ENCODE measurements around the gene CDH7.

DNA sequence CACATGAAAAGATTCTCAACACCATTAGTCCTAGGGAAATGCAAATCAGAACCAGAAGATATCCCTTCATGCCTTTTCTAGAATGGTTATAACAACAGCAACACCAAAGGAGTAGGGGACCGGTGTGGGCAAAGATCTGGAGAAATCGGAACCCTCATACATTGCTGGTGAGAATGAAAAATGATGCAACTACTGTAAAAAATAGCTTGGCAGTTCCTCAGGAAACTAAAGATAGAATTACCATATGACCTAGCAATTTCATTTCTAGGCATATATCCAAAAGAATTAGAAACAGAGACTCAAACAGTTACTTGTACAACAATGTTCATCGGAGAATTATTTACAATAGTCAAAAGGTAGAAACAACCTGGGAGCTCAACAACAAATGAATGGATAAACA lies 29.2 kb upstream of the CDH7 start:
- TF ChIP-seq, protein P1, sequence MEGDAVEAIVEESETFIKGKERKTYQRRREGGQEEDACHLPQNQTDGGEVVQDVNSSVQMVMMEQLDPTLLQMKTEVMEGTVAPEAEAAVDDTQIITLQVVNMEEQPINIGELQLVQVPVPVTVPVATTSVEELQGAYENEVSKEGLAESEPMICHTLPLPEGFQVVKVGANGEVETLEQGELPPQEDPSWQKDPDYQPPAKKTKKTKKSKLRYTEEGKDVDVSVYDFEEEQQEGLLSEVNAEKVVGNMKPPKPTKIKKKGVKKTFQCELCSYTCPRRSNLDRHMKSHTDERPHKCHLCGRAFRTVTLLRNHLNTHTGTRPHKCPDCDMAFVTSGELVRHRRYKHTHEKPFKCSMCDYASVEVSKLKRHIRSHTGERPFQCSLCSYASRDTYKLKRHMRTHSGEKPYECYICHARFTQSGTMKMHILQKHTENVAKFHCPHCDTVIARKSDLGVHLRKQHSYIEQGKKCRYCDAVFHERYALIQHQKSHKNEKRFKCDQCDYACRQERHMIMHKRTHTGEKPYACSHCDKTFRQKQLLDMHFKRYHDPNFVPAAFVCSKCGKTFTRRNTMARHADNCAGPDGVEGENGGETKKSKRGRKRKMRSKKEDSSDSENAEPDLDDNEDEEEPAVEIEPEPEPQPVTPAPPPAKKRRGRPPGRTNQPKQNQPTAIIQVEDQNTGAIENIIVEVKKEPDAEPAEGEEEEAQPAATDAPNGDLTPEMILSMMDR (conservative IDR thresholded peaks at IDR 0.05): no peak
- TF ChIP-seq EZH2 (IDR thresholded peaks at IDR 0.05; ENCODE audit: low read depth): no peak

All from PC-9 (cell line).